ENCODE results near the gene ZNF799. TPM values are rescaled to one million over a fixed set of nuclear protein-coding genes. Genes with fewer than 3 reads are reported as not detected.

ZNF799 gene
- total RNA-seq, 1 donor from 2014 or later = 4.6 TPM

- no peak overlapping the region for H3K4me3 Mint-ChIP-seq
- no peak for TF ChIP-seq CTCF (conservative IDR thresholded peaks at IDR 0.05)
- peaks cover 72% of the 10 kb centered on the region for H3K36me3 Mint-ChIP-seq (ENCODE audit: low read depth)
- no peaks in the 10 kb centered on the region for H3K27me3 Mint-ChIP-seq (ENCODE audit: low read depth)
- H3K4me1 Mint-ChIP-seq = no peaks in the 10 kb centered on the region
- no peak overlapping the region for H3K27ac Mint-ChIP-seq (ENCODE audit: unreplicated experiment)
- DNase-seq (ENCODE audit: low read depth, low spot score) = no peak
- peaks cover 39% of the 10 kb centered on the region for H3K9me3 Mint-ChIP-seq
These were observed 47.7 kb downstream of the ZNF799 start for GRCh38 chr19:12353375-12353774.

- H3K9me3 Mint-ChIP-seq = peaks cover 46% of the 10 kb centered on the region
- no peaks in the 10 kb centered on the region for H3K27me3 Mint-ChIP-seq (ENCODE audit: low read depth)
- no peak for DNase-seq (ENCODE audit: low read depth, low spot score)
- H3K4me3 Mint-ChIP-seq = no peak overlapping the region
- TF ChIP-seq CTCF (conservative IDR thresholded peaks at IDR 0.05) = no peak
- H3K4me1 Mint-ChIP-seq = no peaks in the 10 kb centered on the region
- no peak overlapping the region for H3K27ac Mint-ChIP-seq (ENCODE audit: unreplicated experiment)
- peaks cover 78% of the 10 kb centered on the region for H3K36me3 Mint-ChIP-seq (ENCODE audit: low read depth)
These were observed 50.2 kb downstream of the ZNF799 start for GRCh38 chr19:12350890-12351197.

GRCh38 chr19:12350185-12350889 is 50.7 kb downstream of the ZNF799 start:
- no peak for DNase-seq (ENCODE audit: low read depth, low spot score)
- H3K4me1 Mint-ChIP-seq = no peaks in the 10 kb centered on the region
- peaks cover 81% of the 10 kb centered on the region for H3K36me3 Mint-ChIP-seq (ENCODE audit: low read depth)
- no peaks in the 10 kb centered on the region for H3K27me3 Mint-ChIP-seq (ENCODE audit: low read depth)
- peaks cover 46% of the 10 kb centered on the region for H3K9me3 Mint-ChIP-seq
- no peak overlapping the region for H3K27ac Mint-ChIP-seq (ENCODE audit: unreplicated experiment)
- H3K4me3 Mint-ChIP-seq = no peak overlapping the region
- no peak for TF ChIP-seq CTCF (conservative IDR thresholded peaks at IDR 0.05)

- Mint-ChIP-seq H3K4me1 (no peaks in the 10 kb centered on the region), H3K27me3 (ENCODE audit: low read depth) (no peaks in the 10 kb centered on the region), H3K36me3 (ENCODE audit: low read depth) (peaks cover 64% of the 10 kb centered on the region), H3K27ac (ENCODE audit: unreplicated experiment) (no peak overlapping the region), H3K4me3 (no peak overlapping the region), H3K9me3 (peaks cover 34% of the 10 kb centered on the region)
- DNase-seq (ENCODE audit: low read depth, low spot score) = no peak
- TF ChIP-seq CTCF (conservative IDR thresholded peaks at IDR 0.05) = no peak
These were observed 54.2 kb downstream of the ZNF799 start for GRCh38 chr19:12346896-12347295.

- Mint-ChIP-seq H3K4me1 (no peaks in the 10 kb centered on the region), H3K4me3 (no peak overlapping the region), H3K9me3 (peaks cover 33% of the 10 kb centered on the region), H3K27me3 (ENCODE audit: low read depth) (no peaks in the 10 kb centered on the region), H3K36me3 (ENCODE audit: low read depth) (peaks cover 57% of the 10 kb centered on the region), H3K27ac (ENCODE audit: unreplicated experiment) (no peak overlapping the region)
- no peak for TF ChIP-seq CTCF (conservative IDR thresholded peaks at IDR 0.05)
- no peak for DNase-seq (ENCODE audit: low read depth, low spot score)
These were observed 55.9 kb downstream of the ZNF799 start for GRCh38 chr19:12345197-12345596.

Other genes with a start within 250 kb of the ZNF799 start
- gene ZNF625, start 244.5 kb downstream of the ZNF799 start, total RNA-seq = 22.8 and 29.0 TPM in 2 replicates
- 13.2 and 13.3 TPM in 2 replicates for gene ZNF136, start 238.2 kb downstream of the ZNF799 start, total RNA-seq
- gene ZNF44, start 106.4 kb downstream of the ZNF799 start, total RNA-seq = 5.5 and 5.8 TPM in 2 replicates
- 1.6 and 2.4 TPM in 2 replicates for gene ZNF563, start 67.6 kb downstream of the ZNF799 start, total RNA-seq
- 5.6 and 6.8 TPM in 2 replicates for gene ZNF442, start 35.6 kb downstream of the ZNF799 start, total RNA-seq
- 9.9 and 10.3 TPM in 2 replicates for gene ZNF443, start 39.8 kb upstream of the ZNF799 start, total RNA-seq
- 8.8 and 8.9 TPM in 2 replicates for gene ZNF709, start 83.5 kb upstream of the ZNF799 start, total RNA-seq
- gene ZNF564, start 150.2 kb upstream of the ZNF799 start, total RNA-seq = 9.9 and 10.7 TPM in 2 replicates
- 10.3 and 12.2 TPM in 2 replicates for gene ZNF490, start 209.5 kb upstream of the ZNF799 start, total RNA-seq
- gene ZNF791, start 209.6 kb upstream of the ZNF799 start, total RNA-seq = 18.9 and 22.4 TPM in 2 replicates